Astrocyte of the cerebellum (primary cell): Measurements from ENCODE around the gene ELOVL5.
"Not testable (repeated sequence)": the region's sequence is repeated elsewhere in the genome, so short reads cannot be mapped to it uniquely, and the experiment has no call there.

Experiments used
- DNase-seq: peaks from one replicate; pipeline ENCODE4 v3.0.0-alpha.2; 2011; ENCODE audit warnings: low read depth
- H3K4me3 ChIP-seq: 2 replicates; pipeline ENCODE4 v1.5.1; 2011; ENCODE audit warnings: mild to moderate bottlenecking, low read depth, low read length, moderate library complexity
- CTCF ChIP-seq: IDR thresholded peaks from 2 replicates; pipeline ENCODE4 v1.5.1; 2012; ENCODE audit warnings: low read length, low read depth, moderate library complexity, mild to moderate bottlenecking; ENCODE audit errors: missing control alignments
- in situ Hi-C: cut with HindIII; loops from 2 replicates; pipeline ENCODE4 v1.10.0; 2017; ENCODE audit warnings: low sequenced_read_pairs

Gene ELOVL5

GRCh38 chr6:53325785-53326184, 23.0 kb downstream of the ELOVL5 start:
- TF ChIP-seq CTCF: no peak
- DNase-seq: no peak
- in situ Hi-C loops: no loop called here
- no peak overlapping the region for H3K4me3 ChIP-seq

- in situ Hi-C loops: no loop called here
- no peak overlapping the region for H3K4me3 ChIP-seq
- TF ChIP-seq CTCF: no peak
- DNase-seq: no peak
Measured at GRCh38 chr6:53322188-53323029, 26.3 kb downstream of the ELOVL5 start.

DNA sequence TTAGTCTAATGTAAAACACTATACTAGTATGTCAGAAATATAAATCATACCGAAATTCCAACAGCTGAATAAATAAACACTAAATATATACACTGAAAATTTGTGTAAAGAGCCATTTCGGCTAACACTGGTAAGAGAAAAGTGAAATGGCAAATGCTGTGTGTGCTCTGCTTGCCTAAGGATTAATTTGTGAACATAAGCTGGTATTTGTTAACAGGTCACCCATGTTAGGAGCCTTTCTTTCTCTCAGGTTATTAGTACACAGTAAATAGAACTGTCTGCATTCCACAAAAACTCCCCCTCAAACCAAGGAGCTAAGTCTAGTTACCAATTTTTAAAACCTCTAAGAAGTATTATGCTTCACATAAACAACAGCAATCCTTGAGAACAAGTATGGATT, 27.0 kb downstream of the ELOVL5 start:
- no peak for DNase-seq
- in situ Hi-C loops: no loop called here
- TF ChIP-seq CTCF: no peak
- no peak overlapping the region for H3K4me3 ChIP-seq

GRCh38 chr6:53320964-53321363, 27.8 kb downstream of the ELOVL5 start:
- no peak for TF ChIP-seq CTCF
- H3K4me3 ChIP-seq: no peak overlapping the region
- in situ Hi-C loops: no loop called here
- no peak for DNase-seq

DNA sequence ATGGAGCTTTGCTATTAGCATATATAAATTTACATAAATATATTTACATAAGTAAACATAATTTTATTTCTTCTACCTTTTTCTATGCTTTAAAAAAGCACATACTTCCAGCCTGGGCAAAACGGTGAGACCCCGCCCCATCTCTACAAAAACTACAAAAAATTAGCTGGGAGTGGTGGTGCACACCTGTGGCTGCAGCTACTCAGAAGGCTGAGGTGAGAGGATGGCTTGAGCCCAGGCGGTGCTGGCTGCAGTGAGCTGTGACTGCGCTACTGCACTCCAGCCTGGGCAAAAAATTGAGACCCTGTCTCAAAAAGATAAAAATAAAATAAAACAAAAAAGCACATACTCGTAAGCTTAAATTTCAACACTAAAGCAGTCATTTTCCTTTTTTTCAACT, 30.3 kb downstream of the ELOVL5 start:
- no peak for DNase-seq
- H3K4me3 ChIP-seq: no peak overlapping the region
- in situ Hi-C loops: no loop called here
- no peak for TF ChIP-seq CTCF

DNA sequence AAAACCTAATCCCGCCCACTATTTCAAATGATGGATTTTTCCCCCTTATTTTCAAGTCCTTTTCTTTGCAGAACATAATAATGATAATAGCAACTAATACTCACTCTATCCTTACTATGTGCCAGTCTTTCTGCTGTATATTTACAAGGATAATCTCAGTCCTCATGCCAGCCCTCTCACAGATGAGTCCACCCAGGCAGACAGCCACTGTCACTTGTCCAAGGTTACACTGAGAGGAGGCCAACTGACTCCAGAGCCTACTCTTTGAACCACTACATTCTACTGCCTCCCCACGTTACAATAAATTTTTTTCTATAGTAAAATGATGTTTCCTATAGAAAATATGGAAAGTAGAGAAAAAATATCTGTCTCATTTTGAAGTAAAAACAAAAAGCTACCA, 30.9 kb downstream of the ELOVL5 start:
- no peak for DNase-seq
- in situ Hi-C loops: no loop called here
- no peak overlapping the region for H3K4me3 ChIP-seq
- no peak for TF ChIP-seq CTCF

DNA sequence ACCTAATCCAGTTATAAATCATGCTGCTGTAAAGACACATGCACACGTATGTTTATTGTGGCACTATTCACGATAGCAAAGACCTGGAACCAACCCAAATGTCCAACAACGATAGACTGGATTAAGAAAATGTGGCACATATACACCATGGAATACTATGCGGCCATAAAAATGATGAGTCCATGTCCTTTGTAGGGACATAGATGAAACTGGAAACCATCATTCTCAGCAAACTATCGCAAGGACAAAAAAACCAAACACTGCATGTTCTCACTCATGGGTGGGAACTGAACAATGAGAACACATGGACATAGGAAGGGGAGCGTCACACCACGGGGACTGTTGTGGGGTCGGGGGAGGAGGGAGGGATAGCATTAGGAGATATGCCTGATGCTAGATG, 31.5 kb downstream of the ELOVL5 start:
- DNase-seq, in situ Hi-C loops, H3K4me3 ChIP-seq: not testable (repeated sequence)
